Endothelial cell of umbilical vein (primary cell): ENCODE data around the gene BRD3. TPM values are rescaled to one million over a fixed set of nuclear protein-coding genes. Genes with fewer than 3 reads are reported as not detected.

Experiments used
- BruUV-seq: library from RNA; stranded (reverse); fragments of 400-500 nt; replicated peaks from 2 replicates; lab custom pipeline; 2021; lab: Mats Ljungman, UMichigan
- CTCF ChIA-PET: fragments of 300-600, 350-600 bp; sonication (Branson Sonifier 250); formaldehyde crosslinking; loops from one replicate; lab custom pipeline; 2021; ENCODE audit warnings: antibody characterized with exemption, inconsistent platforms; lab: Charles Lee
- POLR2A ChIA-PET: fragments of 300-600, 350-600 bp; sonication (Branson Sonifier 250); formaldehyde crosslinking; loops from one replicate; lab custom pipeline; 2021; ENCODE audit warnings: antibody characterized with exemption, inconsistent platforms; lab: Charles Lee
- DNase-seq: peaks from one replicate; pipeline ENCODE4 v3.0.0-alpha.2; 2011; ENCODE audit warnings: low read depth, low spot score
- FAIRE-seq: peaks from 2 replicates; lab custom pipeline; 2011; peaks lifted over from hg19 to GRCh38; lab: Jason Lieb, UNC
- H2AFZ ChIP-seq: 2 replicates; pipeline ENCODE4 v1.6.0; 2012; ENCODE audit warnings: low read depth, low read length, control low read depth, inconsistent platforms
- H3K27ac ChIP-seq: 2 replicates; pipeline ENCODE4 v1.5.1; 2011; ENCODE audit warnings: low read depth, mild to moderate bottlenecking, control low read depth, low read length, moderate library complexity; ENCODE audit not compliant: insufficient read depth
- H3K27me3 ChIP-seq, 2 experiments: 2 replicates each; pipeline versions ENCODE4 v1.6.0 to v1.6.1; 2011; ENCODE audit warnings: low read length in 2 of 2, mixed read lengths in 1 of 2; ENCODE audit not compliant: control insufficient read depth in 2 of 2, insufficient read depth in 2 of 2
- H3K36me3 ChIP-seq, 2 experiments: 2 replicates in 1 of 2; 3 replicates in 1 of 2; pipeline ENCODE4 v1.5.1; 2011; ENCODE audit warnings: low read length in 2 of 2, mild to moderate bottlenecking in 1 of 2, moderate library complexity in 1 of 2; ENCODE audit not compliant: control insufficient read depth in 2 of 2, insufficient read depth in 2 of 2; ENCODE audit errors: extremely low read depth in 1 of 2
- H3K4me1 ChIP-seq: 3 replicates; pipeline ENCODE4 v1.5.1; 2011; ENCODE audit warnings: mild to moderate bottlenecking, low read length; ENCODE audit not compliant: control insufficient read depth, insufficient read depth; ENCODE audit errors: extremely low read depth
- H3K4me2 ChIP-seq: 2 replicates; pipeline ENCODE4 v1.6.1; 2011; ENCODE audit warnings: low read length, control low read depth, mixed read lengths; ENCODE audit not compliant: insufficient read depth
- H3K4me3 ChIP-seq, 3 experiments: fragments of 200-600 bp in 1 of 3; sonication (generic), shearing (Covaris generic) in 1 of 3; replicated peaks in 1 of 3; 2 replicates each; pipeline ENCODE4 v1.5.1; 2011 to 2016; ENCODE audit warnings: control low read depth in 3 of 3, low read length in 3 of 3, mild to moderate bottlenecking in 2 of 3, inconsistent platforms in 1 of 3, low read depth in 1 of 3, moderate library complexity in 1 of 3; ENCODE audit not compliant: insufficient read depth in 1 of 3
- H3K79me2 ChIP-seq: 2 replicates; pipeline ENCODE4 v1.6.0; 2012; ENCODE audit warnings: low read length, inconsistent platforms; ENCODE audit not compliant: control insufficient read depth, insufficient read depth
- H3K9ac ChIP-seq: replicated peaks from 2 replicates; pipeline ENCODE3; 2011; ENCODE audit warnings: low read length, control low read depth; ENCODE audit not compliant: insufficient read depth; ENCODE audit errors: extremely low read depth
- H3K9me1 ChIP-seq: replicated peaks from 3 replicates; pipeline ENCODE4 v1.6.0; 2011; ENCODE audit warnings: mild to moderate bottlenecking, low read length; ENCODE audit not compliant: control insufficient read depth, insufficient read depth; ENCODE audit errors: extremely low read depth
- H3K9me3 ChIP-seq: replicated peaks from 2 replicates; pipeline ENCODE4 v1.5.1; 2012; ENCODE audit warnings: low read length, inconsistent platforms; ENCODE audit not compliant: control insufficient read depth, insufficient read depth
- H4K20me1 ChIP-seq: replicated peaks from 2 replicates; pipeline ENCODE3; 2011; ENCODE audit warnings: mild to moderate bottlenecking, low read length; ENCODE audit not compliant: control insufficient read depth, insufficient read depth; ENCODE audit errors: extremely low read depth
- CTCF ChIP-seq, 2 donors: IDR thresholded peaks; 1 replicate in 1 of 2; 2 replicates in 1 of 2; pipeline ENCODE4 v1.5.1; 2011; ENCODE audit warnings: low read length in 2 of 2, mild to moderate bottlenecking in 2 of 2, moderate library complexity in 2 of 2, control low read depth in 1 of 2, inconsistent platforms in 1 of 2, low read depth in 1 of 2; ENCODE audit not compliant: insufficient read depth in 1 of 2; ENCODE audit errors: extremely low read depth in 1 of 2
- EZH2 ChIP-seq: IDR thresholded peaks from 2 replicates; pipeline ENCODE4 v1.6.1; 2012; ENCODE audit warnings: borderline replicate concordance, low read depth, mild to moderate bottlenecking, moderate library complexity, low read length, inconsistent platforms; ENCODE audit not compliant: severe bottlenecking
- FOS ChIP-seq: IDR thresholded peaks from 2 replicates; pipeline ENCODE4 v1.6.1; 2011; ENCODE audit warnings: mild to moderate bottlenecking, low read length, moderate library complexity, borderline replicate concordance; ENCODE audit not compliant: insufficient read depth
- GATA2 ChIP-seq: IDR thresholded peaks from 2 replicates; pipeline ENCODE4 v1.7.0; 2011; ENCODE audit warnings: low read depth, mild to moderate bottlenecking, moderate library complexity, mixed read lengths, low read length; ENCODE audit not compliant: insufficient read length, insufficient read depth
- JUN ChIP-seq: IDR thresholded peaks from 2 replicates; pipeline ENCODE4 v1.6.1; 2011; ENCODE audit warnings: borderline replicate concordance, low read depth; ENCODE audit not compliant: insufficient read length, insufficient read depth
- MAX ChIP-seq: IDR thresholded peaks from 2 replicates; pipeline ENCODE4 v1.6.1; 2011; ENCODE audit not compliant: insufficient read depth, insufficient read length
- MYC ChIP-seq: IDR thresholded peaks from one replicate; pipeline ENCODE4 v1.6.1; 2011; ENCODE audit warnings: mild to moderate bottlenecking, low read depth, low read length
- POLR2A ChIP-seq: IDR thresholded peaks from 2 replicates; pipeline ENCODE4 v1.6.1; 2012; ENCODE audit warnings: low read depth, mild to moderate bottlenecking, control low read depth, low read length
- POLR2AphosphoS5 ChIP-seq: IDR thresholded peaks from 2 replicates; pipeline ENCODE4 v1.6.1; 2012; ENCODE audit warnings: low read depth, mild to moderate bottlenecking, control low read depth, low read length, moderate library complexity; ENCODE audit not compliant: insufficient read depth
- dilution Hi-C: fragments of 300-500 bp; cut with MboI; formaldehyde crosslinking; loops from one replicate; pipeline ENCODE4 v1.15.0; 2019; ENCODE audit warnings: low sequenced_read_pairs; ENCODE audit not compliant: extremely low pct_ligation_motif_present
- intact Hi-C: fragments of 100-400 bp; cut with micrococcal nuclease; formaldehyde crosslinking; loops from one replicate; pipeline ENCODE4 v1.10.0; 2022
- polyA plus RNA-seq, 4 experiments: library from polyadenylated mRNA; depleted of rRNA in 3 of 4; stranded (reverse) in 3 of 4; unstranded in 1 of 4; fragments of >200 nt; gene quantifications; 2 replicates each; pipeline versions ENCODE4 v1.2.1 to v1.2.3, GENCODE V29; 2011 to 2012; ENCODE audit warnings: missing spikeins in 1 of 4
- total RNA-seq: library from RNA; stranded (reverse); gene quantifications from 2 replicates; pipeline ENCODE4 v1.2.3, GENCODE V29; 2021

BRD3 gene
- total and polyA plus RNA-seq, 2 donors (not counting 3 experiments of a cell fraction or from before 2014, with no cell fraction given) = 10.5 to 47.1 TPM

DNA sequence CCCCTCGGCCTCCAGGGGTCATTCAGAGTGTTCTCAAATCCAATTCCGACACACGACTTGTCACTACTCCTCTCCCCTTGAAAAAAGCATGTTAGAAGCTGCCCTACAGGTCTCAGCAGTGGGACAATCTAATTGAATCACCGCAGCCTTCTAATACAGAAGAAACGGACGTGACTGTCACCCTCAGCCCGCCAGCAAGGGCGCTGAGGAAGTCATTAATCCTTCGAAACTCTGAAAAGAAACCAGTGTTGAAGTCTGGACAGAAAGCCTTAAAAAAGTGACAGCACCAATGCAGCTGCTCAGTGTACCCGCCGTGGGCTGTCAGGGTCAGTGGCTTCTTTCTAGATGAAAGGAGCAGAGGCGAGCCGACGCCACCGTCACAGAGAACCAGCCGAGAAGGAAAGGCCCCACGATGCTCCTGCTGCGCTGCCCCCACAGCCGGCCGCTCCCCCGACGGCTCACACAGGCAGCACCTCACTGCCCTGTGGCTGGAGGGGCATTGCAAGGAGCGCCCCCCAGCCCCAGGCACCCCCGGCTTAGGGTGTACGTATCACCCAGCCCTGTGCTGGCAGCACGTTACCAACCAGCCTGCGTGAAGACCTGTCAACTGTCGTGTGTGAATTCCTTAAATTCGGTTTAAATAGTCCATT is 36.9 kb downstream of the BRD3 start:
- no peak overlapping the region for H3K4me3 ChIP-seq
- DNase-seq = no peak
- H3K36me3 ChIP-seq = peaks cover 13 to 33% of the 10 kb centered on the region in 2 experiments
- FAIRE-seq = no peak
- H3K9me3 ChIP-seq = no peaks in the 10 kb centered on the region
- intact Hi-C loops = no loop called here
- no peaks in the 10 kb centered on the region for H3K9me1 ChIP-seq
- no peaks in the 10 kb centered on the region for H4K20me1 ChIP-seq
- dilution Hi-C loops = no loop called here
- no peaks in the 10 kb centered on the region for H3K79me2 ChIP-seq
- TF ChIP-seq POLR2A = no peak
- TF ChIP-seq EZH2 = no peak
- no peak for TF ChIP-seq MAX
- no peak for TF ChIP-seq POLR2AphosphoS5
- no peak for TF ChIP-seq JUN
- TF ChIP-seq CTCF (IDR thresholded peaks at IDR 0.05; ENCODE audit: extremely low read depth in 1 of 2, insufficient read depth in 1 of 2, low read depth in 1 of 2, low read length in 2 of 2) = no peak
- no peak for TF ChIP-seq FOS
- TF ChIP-seq MYC = no peak
- no peak for TF ChIP-seq GATA2
- H3K4me2 ChIP-seq = no peak overlapping the region
- H3K27ac ChIP-seq = no peak overlapping the region
- CTCF ChIA-PET = no interaction called here
- H3K9ac ChIP-seq = no peak overlapping the region
- H3K27me3 ChIP-seq = no peaks in the 10 kb centered on the region
- H3K4me1 ChIP-seq = peaks cover 4% of the 10 kb centered on the region
- no peak overlapping the region for H2AFZ ChIP-seq
- BruUV-seq = no TSS peak
- POLR2A ChIA-PET = no interaction called here
